GDM1 (cell line): Measurements from ENCODE around the gene GULP1.
"Not testable (repeated sequence)": the region's sequence is repeated elsewhere in the genome, so short reads cannot be mapped to it uniquely, and the experiment has no call there.

Experiments used
- DNase-seq: peaks from one replicate; lab custom pipeline; 2025; lab: John Stamatoyannopoulos, UW

Gene GULP1

DNA sequence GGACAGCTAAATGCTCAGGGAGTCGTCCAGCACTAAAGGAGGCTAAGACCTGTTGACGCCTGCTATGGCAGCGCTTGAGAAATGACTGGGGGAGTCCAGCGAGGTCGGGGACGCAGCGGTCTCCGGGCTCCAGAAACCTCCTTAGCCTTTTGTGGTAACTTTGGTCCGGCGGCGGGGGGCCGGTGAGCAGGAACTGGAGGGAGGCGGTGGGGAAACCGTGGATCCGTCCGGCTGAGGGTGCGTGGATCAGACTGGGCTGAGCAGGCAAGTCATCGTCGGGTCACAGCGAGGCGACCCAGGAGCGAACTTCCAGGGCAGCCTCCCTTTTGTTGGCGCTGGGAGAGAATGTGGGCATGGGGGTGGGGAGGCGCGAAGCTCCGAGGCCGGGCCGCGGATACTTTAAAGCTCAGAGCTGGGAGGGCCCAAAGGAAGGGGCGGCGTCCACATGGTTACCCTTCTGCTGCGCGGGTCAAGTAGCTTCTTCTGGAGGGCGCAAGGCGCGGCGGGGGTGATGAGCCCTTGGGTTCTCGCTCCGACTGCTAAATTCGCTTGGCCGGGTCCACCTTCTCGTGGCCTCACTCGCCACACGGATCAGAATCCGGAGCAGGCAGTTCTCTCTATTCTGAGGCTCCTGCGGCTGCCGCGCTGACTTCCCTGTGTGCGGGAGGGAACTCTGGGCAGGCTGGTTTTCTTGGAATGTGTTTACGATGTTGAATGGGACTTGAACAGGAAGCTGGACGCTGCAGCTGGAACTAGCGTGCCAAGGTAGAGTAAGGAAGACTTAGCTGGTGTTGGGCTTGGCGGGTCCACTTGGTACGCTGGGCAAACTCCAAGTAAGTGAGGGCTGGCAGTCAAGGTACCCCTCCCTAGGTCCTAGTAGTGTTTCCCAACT, 920 bp downstream of the GULP1 start:
- no peak for DNase-seq

DNA sequence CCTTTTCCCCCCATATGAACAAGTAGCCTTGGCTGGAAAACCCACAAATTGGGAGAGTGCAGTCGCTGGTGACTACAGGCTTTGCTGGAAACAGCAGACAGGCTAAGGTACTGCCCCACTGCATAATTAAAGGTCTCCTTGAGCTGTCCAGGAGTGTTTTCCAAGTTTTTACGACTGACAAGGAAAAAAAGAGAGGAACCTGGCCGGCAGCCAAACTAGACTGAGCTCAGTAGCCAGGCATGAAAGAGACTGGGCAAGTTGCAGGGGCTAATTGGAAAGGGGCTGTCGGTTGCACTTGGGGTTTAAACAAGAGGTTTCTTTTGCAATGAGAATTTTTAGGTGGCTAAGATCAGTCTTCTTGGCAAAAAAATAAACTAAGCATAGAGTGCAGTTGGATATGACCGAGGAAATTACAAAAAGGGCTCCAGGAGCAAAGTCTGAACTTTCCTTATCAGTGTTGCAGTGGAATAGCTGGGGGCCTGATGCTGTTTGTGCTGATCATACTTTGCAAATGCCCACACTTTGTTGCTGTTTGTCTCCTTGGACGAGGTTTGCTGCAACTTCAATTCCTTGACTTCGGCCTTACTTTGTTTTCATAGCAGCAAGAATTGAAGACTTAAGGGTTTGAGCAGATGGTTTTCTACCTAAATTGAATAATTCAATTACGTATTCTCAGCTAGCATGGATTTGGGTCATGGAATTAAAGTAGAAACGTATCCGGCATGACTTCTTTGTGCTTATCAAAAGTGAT, 2.1 kb downstream of the GULP1 start:
- no peak for DNase-seq

DNA sequence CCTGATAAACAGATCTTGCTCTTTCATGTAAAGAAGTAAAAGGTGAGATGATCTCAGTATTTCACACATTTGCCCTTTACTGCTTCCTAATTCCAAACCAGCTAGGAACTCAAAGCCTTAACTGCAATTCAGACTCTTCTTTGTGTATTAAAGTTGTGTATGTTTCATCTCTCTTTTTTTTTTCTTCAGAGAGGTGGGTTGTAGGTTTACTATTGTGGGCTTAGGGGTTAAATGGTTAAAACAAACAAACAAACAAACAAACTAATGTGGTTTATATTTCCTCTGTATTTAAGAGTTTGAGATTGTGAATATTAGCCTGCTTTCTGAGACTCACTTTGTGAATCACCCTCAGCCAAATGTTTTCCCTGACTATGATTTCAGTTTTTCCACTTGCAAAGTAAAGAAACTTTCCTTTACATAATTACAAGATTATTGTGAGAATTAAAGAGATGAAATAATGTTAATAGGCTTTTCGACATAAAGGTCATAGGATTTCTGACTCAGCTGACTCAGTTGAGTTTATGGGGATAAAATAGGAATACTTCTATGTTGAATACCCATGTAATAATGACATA, 2.8 kb downstream of the GULP1 start:
- DNase-seq = no peak

DNA sequence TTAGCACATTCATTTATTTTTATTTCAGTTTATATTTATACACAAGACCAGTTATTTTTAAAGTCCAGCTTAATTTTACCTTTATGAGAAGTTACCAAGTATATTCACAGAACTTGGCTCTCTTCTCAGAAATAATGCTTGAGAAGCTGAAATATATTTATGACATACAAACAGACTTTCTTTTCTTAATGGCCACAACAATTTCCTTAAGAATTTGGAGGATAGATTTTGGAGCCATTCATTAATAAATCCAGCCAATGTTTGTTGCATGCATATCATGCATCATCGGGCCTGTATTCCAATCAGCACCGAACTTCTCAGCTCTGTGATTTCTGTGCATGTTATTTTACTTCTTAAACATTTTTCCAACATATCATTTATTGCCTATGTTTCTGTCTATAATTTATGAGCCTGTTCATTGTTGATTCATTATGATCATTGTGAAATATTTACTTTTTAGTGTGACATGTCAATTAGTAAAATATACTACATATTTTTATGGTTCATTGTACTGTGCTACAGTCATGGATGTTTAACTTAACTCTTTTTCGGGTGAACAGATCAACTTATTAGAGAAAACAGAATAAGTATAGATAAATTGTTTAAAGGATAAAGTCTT, 3.5 kb downstream of the GULP1 start:
- DNase-seq = no peak

DNA sequence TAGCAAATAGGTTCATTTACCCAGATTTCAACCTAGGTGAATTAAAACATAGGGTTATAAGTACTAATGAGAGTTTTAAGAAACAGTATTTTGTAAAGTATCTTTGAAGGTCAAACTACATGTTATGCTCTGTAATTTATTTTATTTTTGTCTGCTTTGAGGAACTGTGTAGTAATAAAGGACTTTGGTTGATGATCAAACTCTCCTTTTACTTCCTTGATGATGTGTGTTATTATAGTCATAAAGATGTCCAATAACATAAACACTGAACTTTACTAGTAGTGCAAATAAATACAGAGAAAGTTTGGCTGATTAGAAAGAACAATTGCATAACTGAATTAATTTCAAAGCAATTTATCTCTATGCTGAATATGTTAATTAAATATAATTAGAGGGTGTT, 6.3 kb downstream of the GULP1 start:
- DNase-seq = no peak

DNA sequence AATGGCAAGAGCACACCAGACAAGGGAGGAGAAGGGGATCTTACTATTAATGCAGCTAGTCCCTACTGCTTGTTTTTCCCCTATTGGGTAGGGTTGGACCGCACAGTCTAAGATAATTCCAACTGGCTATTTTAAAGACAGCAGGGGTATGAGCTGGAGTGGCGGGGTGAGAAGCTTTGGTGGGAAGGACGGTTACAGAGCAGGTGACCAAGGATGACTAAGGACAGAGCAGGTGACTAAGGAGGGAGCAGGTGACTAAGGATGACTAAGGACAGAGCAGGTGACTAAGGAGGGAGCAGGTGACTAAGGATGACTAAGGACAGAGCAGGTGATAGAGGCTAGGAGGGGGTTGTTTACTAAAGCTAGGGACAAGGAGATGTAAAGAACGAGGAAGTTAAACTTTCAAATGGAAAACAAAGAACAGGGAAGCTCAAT, 7.3 kb downstream of the GULP1 start:
- not testable (repeated sequence) for DNase-seq

DNA sequence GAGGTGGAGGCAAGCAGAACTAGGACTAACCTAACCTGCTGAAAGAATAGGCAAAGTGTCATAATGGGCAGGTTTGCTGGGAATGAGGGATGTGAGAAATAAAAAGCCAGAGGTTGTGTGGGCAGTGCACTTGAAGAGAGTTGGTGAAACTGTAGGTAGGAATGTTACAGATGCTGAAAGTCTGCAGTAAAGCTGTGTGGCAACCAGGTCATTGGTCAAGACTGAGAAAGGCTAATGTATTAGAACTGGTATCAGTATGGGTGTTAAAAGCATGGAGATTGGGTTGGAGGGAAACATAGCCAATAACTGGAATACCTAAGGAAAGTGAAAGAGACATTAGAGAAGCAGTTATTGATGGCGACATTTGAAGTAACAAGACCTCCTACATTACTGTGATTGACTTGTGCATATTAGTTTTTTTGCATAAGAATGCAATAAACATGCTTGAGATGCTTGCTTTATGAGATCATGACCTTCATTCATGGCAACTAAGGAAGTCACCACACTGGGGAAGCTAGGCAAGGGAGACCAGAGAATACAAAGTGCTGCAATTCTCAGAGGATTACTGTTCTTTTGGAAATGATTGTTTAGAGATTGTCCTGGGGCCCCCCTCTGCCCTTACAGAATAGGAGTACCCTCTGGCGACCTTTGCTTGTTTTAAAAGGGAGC, 11.8 kb downstream of the GULP1 start:
- DNase-seq = no peak

DNA sequence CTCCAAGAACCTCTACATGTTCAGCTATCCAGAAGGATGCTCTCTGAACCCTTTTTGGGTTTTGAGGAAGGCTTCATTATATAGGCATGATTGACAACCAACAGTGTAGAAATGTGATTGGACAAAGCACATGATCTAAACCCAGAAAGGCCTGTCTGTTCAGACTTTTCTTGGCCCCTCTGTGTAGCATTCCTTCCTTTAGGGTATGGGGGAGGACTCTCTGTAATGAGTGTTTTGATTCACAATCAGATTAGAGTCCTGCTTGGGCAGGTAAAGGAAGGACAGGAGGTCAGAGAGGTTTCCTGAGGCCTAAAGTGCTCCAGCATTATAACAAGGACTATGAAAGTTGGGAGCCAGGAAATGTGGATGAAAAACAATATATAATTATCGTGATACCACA, 13.6 kb downstream of the GULP1 start:
- DNase-seq = no peak

DNA sequence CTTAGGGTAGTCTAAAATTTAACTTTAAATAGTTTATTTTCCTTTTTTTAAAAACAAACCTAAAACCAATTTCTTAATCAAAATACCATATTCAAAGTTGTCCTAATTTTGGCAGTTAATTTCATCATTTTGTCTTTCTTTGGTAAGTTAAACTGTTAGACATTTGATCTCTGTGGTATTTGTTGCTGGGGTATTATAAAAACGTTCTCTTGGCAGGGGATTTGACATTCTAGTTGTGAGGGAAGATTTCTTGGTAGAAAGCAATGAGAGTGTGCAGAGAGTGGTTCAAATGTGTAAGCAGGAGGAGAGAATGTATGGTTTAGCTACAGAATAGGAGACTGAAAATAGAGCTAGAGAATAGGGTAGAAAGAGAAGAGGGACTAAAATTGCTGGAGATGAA, 14.6 kb downstream of the GULP1 start:
- DNase-seq = no peak

DNA sequence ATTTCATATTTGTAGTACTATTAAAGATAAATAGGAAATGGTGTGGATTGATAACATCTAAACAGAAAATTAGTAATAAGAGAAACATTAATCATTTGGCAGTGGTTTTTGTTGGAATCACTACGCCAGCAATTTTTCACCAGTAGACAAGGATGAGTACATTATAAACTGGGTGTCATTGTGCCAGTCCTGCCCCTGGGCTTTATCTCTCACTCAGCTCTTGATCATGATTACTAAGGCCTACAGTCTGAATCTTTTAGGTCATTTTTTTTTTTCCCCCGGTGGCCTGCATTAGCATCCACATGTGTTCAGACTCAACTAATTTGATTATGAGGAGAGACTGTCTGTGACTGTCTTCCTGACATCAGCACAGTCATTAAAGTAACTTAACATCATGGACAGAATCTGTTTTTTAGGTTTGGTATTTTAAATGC, 16.2 kb downstream of the GULP1 start:
- DNase-seq = no peak

DNA sequence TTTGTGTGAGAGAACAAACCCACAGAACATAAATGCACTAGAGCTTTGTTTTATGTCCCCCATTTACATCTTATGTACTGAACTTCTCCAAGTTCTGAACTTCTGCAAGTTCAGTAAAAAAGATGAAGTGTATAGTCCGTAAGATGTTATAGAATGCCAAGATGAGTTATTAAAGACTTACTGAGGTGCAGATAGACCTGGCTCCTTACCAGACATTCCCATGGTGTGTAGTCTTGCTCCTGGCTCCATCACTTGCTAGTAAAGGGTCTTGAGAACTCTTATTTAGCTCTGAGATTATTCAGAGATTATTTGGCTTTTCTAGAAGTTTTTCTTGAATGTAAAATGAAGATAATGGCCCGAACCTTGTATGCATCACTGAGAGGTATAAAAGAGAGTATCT, 16.8 kb downstream of the GULP1 start:
- DNase-seq = no peak

DNA sequence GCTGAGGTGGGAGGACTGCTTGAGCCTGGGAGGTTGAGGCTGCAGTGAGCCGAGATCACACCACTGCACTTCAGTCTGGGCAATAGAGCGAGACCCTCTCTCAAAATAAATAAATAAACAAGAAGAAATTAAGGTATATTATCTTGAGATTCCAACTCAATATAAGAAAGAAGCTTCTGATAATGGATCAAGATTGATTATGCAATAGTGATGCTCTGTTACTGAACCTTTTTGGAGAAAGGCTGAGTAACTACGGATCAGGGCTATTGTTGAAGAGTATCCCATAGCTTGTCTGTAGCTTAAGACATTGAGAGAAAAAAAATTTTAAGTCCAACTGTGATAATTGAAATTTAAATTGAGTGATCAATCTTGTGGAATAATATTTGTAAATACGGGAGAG, 17.7 kb downstream of the GULP1 start:
- no peak for DNase-seq

DNA sequence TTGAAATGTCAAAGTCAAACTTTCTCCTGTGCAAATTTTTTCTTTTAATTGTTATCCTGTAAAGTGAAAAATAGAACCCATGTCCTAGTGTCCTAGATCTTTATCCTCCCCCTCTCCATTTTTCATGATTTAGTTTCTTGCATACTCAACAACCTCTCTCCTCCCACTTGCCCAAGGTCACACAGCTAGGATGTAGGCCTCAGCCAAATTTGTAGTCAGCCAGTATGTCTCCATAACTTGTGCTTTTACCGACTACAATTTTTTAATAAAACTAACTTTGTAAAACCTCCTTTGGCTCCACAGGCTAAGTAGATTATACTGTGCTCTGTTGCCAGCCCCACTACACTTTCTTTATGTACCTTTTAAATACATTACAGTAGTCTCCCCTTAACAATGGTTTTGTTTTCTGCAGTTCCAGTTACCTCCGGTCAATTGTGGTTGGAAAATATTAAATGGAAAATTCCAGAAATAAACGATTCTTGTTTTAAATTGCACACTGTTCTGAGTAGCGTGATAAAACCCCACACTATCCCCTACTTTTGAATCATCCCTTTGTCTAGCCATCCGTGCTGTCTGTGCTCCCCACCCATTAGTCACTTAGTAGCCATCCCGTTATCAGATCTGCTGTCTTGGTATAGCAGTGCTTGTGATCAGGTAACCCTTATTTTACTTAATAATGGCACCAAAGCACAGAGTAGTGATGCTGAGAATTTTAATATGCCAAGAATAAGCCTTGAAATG, 22.8 kb downstream of the GULP1 start:
- DNase-seq = no peak

DNA sequence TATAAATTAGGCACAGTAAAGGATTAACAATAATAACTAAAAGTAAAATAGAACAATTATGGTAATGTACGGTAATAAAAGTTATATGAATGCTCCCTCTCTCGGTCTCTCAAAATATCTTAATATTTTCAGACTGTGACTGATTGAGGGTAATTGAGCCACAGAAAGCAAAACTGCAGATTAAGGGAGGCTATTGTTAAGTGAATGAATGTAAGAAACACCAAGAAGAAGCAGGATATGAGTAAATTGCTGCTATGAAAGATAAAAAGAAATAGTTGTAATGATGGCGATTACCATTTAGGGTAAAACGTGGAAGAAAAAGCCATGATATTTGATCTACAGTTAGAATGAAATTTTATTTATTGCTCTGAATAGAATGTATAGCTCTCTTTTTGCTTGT, 24.1 kb downstream of the GULP1 start:
- no peak for DNase-seq

DNA sequence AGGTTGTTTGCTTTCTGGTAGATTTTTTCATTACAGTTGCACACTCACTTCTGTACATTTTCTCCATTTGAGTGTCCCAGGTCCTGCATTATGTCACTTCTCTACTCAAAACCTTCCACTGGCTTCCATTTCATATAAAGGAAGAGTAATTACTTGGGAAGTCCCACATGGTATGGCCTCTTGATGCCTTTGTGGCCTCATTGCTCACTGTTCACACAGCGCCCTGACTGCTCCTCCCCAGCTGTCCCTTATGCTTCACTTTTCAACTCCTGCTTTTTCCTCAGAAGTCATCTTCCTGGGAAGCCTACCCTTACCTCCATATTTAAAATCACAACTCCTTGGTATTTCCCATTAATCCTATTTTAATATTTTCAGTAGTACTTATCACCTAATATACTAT, 24.7 kb downstream of the GULP1 start:
- no peak for DNase-seq

DNA sequence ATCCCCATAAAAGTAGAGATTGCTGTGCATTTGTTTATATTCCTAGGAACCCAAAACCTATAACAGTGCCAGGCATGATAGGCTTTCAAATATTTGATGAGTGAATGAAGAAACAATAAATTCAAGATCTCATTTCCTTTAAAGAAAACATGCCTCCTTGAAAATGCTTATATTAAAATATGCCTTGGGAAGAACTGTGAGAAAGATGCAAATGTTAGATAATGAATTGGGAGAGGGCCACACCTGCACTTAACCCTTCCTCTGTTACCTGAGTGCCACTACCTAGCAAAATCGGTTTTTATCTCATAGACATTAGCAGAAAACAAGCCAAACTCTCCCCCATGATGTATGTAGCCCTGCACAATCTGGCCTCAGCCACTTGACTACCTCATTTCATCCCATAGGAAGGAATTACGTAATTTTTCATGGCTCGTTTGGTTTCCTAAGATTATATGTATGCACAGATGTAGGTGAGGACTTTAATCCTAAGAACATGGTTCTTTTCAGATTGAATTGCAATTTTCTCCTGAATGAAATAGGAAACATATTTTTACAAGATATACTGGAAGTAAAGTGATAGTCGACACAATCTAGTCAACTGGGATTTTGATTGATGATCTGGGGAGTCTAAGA, 25.2 kb downstream of the GULP1 start:
- DNase-seq = no peak

DNA sequence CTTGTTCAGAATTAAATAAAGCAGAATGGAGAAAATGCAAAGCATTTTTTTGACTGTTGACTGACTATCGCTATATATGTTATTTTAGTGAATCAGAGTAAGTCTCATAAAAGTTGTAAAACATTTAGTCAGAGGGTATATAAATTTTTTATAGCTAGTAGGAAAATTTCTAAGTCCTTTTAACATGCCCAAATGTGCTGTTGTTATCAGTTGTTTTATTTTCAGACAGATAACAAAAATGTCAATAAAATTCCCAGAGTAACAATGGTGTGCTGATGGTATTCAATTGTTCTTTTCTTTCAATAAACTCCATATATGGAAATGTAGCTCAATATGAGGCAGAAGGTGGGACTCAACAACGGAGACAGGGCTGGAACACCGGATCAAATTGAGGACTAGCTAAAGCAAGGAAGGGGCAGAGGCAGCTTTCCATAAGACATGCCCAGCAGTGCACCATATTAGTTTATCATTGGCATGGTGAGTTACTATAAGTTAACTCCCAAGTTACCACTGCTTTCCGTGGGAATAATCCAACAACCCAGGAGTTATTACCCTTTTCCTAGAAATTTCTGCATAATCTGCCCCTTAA, 26.6 kb downstream of the GULP1 start:
- no peak for DNase-seq

DNA sequence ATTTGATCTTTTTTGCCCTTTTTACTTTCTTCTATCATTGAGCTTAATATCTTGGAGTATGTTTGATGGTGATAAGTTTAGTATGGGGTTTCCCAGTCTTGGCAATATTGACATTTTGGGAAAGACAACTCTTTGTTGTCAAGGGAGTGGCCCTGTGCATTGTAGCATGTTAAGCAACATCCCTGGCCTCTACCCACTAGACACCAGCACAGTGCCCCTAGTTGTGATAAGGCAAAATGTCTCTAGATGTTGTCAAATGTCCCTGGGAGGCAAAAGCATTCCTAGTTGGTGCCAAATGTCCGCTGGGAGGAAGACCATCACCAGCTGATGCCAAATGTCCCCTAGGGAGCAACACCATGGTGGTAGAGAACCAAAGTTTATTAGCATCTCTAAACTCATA, 28.2 kb downstream of the GULP1 start:
- DNase-seq = no peak

DNA sequence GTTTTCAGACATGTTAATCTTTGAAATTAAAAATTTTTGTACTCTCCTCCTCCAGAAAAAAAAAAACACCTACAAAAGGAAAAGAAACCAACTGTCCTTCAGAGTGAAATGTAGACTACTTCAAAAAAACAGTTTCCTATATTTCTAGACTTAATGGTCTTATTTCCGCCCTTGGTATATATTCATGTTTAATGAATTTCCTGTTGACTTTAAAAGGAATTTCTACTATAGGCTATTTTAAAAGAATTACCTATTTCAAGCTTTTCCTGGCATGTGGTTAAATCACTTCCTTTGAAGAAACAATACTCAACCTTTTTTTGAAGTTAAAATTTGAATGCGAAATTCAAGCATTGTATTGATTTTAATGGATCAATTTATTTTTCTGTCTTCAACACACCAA, 29.2 kb downstream of the GULP1 start:
- DNase-seq = no peak
